ENCODE results near the gene FGD6.

DNA sequence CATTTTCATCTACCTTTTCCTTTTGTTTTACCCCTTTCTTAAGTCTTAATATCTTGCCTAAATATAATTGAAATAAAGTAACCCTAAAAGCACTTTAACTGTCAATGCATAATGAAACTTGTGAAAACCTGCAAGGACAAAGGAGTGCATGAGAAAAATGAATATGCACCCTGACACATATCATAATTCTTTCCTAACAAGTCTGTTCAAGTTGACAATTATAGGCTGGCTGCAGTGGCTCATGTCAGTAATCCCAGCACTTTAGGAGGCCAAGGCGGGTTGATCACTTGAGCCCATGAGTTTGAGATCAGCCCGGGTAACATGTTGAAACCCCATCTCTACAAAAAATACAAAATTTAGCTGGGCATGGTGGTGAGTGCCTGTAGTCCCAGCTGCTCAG is 65.4 kb downstream of the FGD6 start:
- TF ChIP-seq, protein P1, sequence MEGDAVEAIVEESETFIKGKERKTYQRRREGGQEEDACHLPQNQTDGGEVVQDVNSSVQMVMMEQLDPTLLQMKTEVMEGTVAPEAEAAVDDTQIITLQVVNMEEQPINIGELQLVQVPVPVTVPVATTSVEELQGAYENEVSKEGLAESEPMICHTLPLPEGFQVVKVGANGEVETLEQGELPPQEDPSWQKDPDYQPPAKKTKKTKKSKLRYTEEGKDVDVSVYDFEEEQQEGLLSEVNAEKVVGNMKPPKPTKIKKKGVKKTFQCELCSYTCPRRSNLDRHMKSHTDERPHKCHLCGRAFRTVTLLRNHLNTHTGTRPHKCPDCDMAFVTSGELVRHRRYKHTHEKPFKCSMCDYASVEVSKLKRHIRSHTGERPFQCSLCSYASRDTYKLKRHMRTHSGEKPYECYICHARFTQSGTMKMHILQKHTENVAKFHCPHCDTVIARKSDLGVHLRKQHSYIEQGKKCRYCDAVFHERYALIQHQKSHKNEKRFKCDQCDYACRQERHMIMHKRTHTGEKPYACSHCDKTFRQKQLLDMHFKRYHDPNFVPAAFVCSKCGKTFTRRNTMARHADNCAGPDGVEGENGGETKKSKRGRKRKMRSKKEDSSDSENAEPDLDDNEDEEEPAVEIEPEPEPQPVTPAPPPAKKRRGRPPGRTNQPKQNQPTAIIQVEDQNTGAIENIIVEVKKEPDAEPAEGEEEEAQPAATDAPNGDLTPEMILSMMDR (IDR thresholded peaks at IDR 0.05; ENCODE audit: low read depth, low read length) = no peak
- no peak for TF ChIP-seq POLR2A (IDR thresholded peaks at IDR 0.05; ENCODE audit: extremely low read depth, insufficient read length)
- TF ChIP-seq, protein P2, sequence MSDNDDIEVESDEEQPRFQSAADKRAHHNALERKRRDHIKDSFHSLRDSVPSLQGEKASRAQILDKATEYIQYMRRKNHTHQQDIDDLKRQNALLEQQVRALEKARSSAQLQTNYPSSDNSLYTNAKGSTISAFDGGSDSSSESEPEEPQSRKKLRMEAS (IDR thresholded peaks at IDR 0.05; ENCODE audit: low read depth, low read length) = no peak
- no peak for TF ChIP-seq MYC (IDR thresholded peaks at IDR 0.05; ENCODE audit: low read depth, low read length)
